Posterior vena cava (tissue), 2 donors: ENCODE data around the gene CMC4. TPM values are rescaled to one million over a fixed set of nuclear protein-coding genes. Genes with fewer than 3 reads are reported as not detected.

Experiments
- DNase-seq: peaks from one replicate; pipeline ENCODE4 v3.0.0-alpha.2; 2020; ENCODE audit warnings: low spot score
- intact Hi-C, 2 donors: fragments of 100-400 bp; cut with DNase I; formaldehyde crosslinking; loops; one replicate each; pipeline versions ENCODE4 v1.14.1 to v1.14.2; 2022 to 2023
- long read RNA-seq, 2 donors: library from polyadenylated mRNA; unstranded; transcript quantifications; one replicate each; pipeline ENCODE4 v2.0.0, GENCODE V29; 2020 to 2021
- total RNA-seq, 2 donors: library from RNA; stranded (reverse); fragmentation: NEBNext Ultra II Directional; extraction: Animal tissue kit (Norgen Biotek cat#: 25700); gene quantifications; one replicate each; pipeline ENCODE4 v1.2.1, GENCODE V29; 2021
- donor health status: DM: yes; HTN: yes; CAD: no.
- donor health status: DM: yes; HTN: yes; CAD: no.

CMC4 gene, protein sequence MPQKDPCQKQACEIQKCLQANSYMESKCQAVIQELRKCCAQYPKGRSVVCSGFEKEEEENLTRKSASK
- 1 to 10 TPM; 3.7 to 5.8 TPM for total RNA-seq
- long read RNA-seq, donor 1, transcript CMC4-202 (3 exons, 1,107 nt), result major isoform, 8 of 8 reads
- long read RNA-seq, donor 1, partial matches to known transcripts, result 0 of 8 reads
- long read RNA-seq, donor 1, other reads (novel, unspliced or antisense), result 0 of 8 reads
- long read RNA-seq, donor 2, transcript CMC4-202 (3 exons, 1,107 nt), result major isoform, 10 of 11 reads
- long read RNA-seq, donor 2, partial matches to known transcripts, result 0 of 11 reads
- long read RNA-seq, donor 2, other reads (novel, unspliced or antisense), result 1 of 11 reads

- DNase-seq, result peak; percentile 93
- intact Hi-C loops, result no loop called here
Measured at GRCh38 chrX:155070975-155071693, at the start of gene CMC4, which contains the start of the genes BRCC3 and MTCP1. TSS of gene CMC4 (minus strand) at chrX:155071136. CDS start at chrX:155064023, 7,113 bp downstream. TSS of gene BRCC3 (plus strand) at chrX:155071508. CDS start at chrX:155071528, 20 bp downstream. TSS of gene MTCP1 (minus strand) at chrX:155071136. CDS start at chrX:155066010, 5,126 bp downstream.

DNA sequence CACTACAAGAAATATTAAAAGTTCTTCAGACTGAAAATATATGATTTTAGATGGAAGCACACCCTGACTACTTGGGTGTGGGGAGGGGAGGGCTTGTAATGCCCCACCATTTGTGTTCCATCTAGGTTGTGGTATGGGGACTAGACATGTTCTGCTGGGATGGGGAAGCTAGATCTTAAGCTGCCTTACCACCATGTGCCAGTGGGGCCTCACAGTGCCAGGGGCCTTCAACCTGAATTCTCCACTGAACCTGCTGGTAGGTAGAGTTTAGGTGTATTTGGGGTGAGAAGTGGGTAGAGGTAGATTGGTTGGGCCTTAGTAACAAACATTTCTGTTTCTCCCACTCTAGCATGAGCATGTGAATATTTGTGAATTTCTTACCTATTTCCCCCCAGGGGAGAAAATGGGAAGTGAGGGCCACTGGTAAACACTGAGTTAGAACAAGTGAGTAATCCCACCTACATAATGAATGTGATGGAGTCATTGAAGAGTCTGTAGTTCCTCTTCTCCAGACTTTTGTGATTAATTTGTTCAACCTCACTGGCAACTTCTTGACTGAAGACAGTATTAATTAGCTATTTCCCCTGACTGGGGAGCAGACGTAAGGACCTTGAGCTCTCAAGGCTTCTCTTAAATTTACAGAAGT is 44.4 kb upstream of the CMC4 start:
- intact Hi-C loops, result no loop called here
- no peak for DNase-seq

DNA sequence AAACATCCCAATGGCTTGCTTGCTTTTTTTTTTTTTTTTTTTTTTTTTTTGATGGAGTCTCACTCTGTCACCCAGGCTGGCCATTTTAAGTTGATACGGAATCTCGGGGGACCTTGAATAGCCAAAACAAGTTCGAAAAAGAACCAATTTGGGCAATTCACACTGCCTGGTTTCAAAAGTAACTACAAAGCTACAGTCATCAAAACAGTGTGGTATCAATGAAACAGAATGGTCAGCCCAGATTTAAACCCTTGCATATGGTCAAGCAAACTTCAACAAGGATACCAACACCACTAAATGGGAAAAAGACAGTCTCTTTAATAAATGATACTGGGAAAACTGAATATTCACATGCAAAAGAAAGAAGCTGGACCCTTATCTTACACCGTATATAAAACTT is 42.2 kb upstream of the CMC4 start:
- DNase-seq, result no peak
- intact Hi-C loops, result no loop called here

DNA sequence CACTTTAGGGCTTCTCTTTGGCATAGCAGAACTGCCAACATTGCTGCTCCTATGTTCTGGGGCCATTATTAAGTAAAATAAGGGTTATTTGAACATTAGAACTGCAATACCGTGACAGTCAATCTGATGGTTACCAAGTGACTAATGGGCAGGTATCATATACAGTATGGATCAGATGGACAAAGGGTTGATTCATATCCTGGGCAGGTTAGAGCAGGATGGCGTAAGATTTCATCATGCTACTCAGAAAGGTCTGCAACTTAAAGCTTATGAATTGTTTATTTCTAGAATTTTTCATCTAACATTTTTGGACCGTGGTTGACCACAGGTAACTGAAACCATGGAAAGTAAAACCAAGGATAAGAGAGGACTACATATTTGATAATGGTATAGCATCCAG is 41.2 kb upstream of the CMC4 start:
- intact Hi-C loops, result no loop called here
- DNase-seq, result no peak

DNA sequence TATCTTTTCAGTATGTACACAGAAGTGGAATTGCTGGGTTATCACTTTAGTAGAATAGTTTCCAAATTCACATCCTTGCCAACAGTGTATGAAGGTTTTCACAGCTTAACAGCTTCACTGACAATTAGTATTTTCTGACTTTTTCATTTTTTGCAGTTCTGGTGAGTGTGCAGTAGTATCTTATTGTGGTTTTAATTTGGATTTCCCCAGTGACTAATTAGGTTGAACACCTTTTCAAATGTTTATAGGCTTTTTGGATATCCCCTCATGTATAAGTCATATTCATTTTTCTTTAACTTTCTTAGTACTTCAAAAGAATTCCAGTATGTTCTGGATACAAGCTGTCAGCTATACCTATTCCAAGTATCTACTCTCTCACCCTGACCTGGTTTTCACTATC is 37.5 kb upstream of the CMC4 start:
- intact Hi-C loops, result loop anchor here in 1 of 2 donors (1.0 kb wide), 1 partner anchor 23 kb away; no protein-coding TSS in a partner anchor
- DNase-seq, result no peak

DNA sequence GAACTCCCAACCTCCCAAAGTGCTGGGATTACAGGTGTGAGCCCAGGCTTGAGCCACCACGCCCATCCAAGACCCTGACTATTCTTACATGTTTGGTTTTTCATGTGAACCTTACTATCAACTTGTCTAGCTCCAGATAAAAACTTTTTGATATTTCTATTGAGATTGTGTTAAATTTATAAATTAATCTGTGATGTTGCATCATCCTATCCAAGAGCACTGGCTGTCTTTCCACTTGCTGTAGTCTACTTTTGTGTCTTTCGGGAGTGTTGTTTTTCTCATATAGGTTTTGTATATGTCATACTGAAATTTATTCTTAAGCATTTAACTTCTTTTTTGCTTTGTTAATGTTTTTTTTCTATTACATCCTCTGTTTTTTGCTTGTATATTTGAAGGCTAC is 35.0 kb upstream of the CMC4 start:
- intact Hi-C loops, result no loop called here
- DNase-seq, result no peak

DNA sequence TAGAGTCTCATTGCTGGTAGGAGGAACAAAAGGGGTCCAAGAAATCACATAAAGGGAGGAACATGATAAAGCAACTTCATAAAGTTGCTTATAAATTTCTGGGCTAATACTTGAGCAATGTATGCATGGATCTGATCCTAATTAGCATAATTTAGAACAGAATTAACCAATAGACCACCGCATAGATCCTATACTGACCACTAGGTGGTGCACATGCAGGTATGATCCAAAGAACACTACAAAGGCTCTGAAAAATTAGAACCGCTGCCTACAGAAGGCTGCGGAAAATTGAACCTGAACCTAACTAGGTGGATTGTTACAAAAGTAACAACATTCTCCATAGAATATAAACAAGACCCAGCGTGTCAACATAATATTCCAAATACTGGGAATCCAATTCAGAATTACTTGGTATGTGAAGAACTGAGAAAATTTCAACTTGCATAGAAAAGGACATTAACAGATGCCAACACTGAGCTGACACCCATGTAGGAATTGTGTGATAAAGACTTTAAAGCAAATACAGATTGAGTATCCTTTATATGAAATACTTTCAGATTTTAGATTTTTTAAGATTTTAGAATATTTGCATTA is 23.6 kb upstream of the CMC4 start:
- DNase-seq, result no peak
- intact Hi-C loops, result no loop called here

- intact Hi-C loops, result loop anchor here in 1 of 2 donors (5.0 kb wide), 1 partner anchor 1420 kb away; no protein-coding TSS in a partner anchor
- no peak for DNase-seq
Measured at GRCh38 chrX:155086961-155087735, 16.2 kb upstream of the CMC4 start.

- DNase-seq, result no peak
- intact Hi-C loops, result loop anchor here in 1 of 2 donors (5.0 kb wide), 1 partner anchor 1419 kb away; no protein-coding TSS in a partner anchor
Measured at GRCh38 chrX:155086202-155086840, 15.4 kb upstream of the CMC4 start.

DNA sequence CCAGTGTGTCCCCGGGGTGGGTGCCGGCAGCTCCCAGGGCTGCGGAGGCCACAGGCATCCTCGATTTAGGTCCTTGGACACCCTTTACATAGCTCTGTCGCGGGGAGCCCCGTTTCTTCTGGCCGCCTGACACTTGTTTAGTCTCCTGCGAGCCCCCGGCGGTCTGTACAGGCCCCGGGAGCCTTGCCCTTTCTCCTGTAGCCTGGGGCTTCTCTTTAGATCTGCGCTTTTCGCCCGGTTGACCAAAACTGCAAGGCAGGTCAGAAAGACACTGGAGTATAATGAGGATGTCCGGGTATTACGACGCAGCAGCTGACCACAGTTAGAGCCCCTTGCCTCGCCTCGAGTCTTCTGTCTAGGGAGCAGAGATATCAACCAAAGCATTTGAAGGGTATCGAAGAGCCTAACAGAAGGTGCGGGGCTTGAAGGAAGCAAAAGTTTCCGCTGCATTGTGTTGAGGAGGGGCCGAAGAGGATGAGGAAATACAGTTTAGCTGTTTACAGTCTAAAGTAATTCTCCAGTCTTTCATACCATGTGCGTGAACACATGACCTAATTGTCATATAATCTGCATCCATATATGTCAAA is 851 bp upstream of the CMC4 start:
- no peak for DNase-seq

GRCh38 chrX:155070663-155070974 is 317 bp downstream of the CMC4 start:
- intact Hi-C loops, result no loop called here
- peak; percentile 83 for DNase-seq

More for the DNA sequence above, 851 bp upstream of the CMC4 start:
- intact Hi-C loops, result no loop called here

- intact Hi-C loops, result no loop called here
- DNase-seq, result no peak
Measured at GRCh38 chrX:155070038-155070437, 898 bp downstream of the CMC4 start.

DNA sequence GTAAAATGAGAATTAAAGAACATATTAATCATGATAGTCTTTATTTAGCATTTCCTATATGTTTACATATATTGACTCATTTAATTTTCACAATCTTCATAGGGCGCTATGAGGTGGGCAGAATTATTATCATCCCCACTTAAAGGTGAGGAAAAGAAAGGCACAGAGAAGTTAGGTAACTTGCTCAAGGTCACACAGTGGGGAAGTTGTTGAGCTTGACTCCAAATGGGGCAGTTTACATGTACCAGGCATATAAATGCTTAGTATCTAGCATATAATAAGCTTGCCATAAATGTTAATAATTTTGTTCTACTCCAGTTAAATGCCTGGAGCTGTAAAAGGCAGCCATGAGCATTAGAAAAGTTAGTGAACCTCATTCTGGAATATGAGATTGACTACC is 1.5 kb downstream of the CMC4 start:
- no peak for DNase-seq
- intact Hi-C loops, result loop anchor here in 1 of 2 donors (10.0 kb wide), 1 partner anchor 85 kb away; no protein-coding TSS in a partner anchor

- DNase-seq, result no peak
- intact Hi-C loops, result loop anchor here in 1 of 2 donors (10.0 kb wide), 1 partner anchor 83 kb away; no protein-coding TSS in a partner anchor
Measured at GRCh38 chrX:155068165-155068564, 2.8 kb downstream of the CMC4 start.

- no peak for DNase-seq
- intact Hi-C loops, result loop anchor here in 1 of 2 donors (10.0 kb wide), 1 partner anchor 80 kb away; no protein-coding TSS in a partner anchor
Measured at GRCh38 chrX:155065035-155065734, 5.8 kb downstream of the CMC4 start.

DNA sequence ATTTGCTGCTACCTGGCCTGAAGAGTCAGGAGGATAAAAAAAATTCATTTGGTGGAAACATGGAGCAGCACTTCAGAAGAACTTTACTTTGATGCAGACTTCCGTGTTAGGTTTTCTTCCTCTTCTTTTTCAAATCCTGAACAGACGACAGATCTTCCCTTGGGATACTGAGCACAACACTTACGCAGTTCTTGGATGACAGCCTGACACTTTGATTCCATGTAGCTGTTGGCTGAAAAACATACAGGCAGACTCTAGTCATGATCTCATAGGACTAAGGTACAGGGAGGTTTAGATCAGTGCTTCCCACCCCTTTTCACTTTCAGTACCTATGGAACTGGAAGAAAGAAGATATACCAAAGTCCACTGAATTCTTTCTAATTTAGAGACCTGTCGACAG is 9.2 kb downstream of the CMC4 start:
- intact Hi-C loops, result loop anchor here in 1 of 2 donors (10.0 kb wide), 1 partner anchor 77 kb away; no protein-coding TSS in a partner anchor
- no peak for DNase-seq
